GM04504 (cell line): Measurements from ENCODE around the gene ZER1.

Experiments
- DNase-seq: peaks from one replicate; pipeline ENCODE4 v3.0.0-alpha.2; 2012; ENCODE audit warnings: low read depth

Gene ZER1

DNA sequence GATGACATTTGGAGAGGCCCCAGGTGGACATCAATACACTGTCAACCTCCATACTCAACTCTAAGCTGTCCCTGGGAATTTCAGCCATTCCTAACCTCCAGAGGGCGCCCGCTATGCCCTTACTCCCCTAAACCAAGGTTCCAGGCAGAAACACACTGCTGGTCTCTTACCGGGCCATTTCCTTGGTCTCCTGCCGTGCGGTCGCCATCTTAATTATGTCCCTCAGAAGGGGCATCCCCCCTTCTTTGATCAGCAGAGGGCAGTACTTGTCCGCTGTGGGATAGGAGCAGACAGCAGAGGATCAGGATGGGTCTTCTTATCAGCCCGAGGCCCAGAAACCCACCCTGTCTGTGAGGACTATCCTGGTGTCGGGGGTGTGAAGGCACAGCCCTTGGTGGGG lies 38.5 kb downstream of the ZER1 start:
- peak; percentile 45 for DNase-seq

DNA sequence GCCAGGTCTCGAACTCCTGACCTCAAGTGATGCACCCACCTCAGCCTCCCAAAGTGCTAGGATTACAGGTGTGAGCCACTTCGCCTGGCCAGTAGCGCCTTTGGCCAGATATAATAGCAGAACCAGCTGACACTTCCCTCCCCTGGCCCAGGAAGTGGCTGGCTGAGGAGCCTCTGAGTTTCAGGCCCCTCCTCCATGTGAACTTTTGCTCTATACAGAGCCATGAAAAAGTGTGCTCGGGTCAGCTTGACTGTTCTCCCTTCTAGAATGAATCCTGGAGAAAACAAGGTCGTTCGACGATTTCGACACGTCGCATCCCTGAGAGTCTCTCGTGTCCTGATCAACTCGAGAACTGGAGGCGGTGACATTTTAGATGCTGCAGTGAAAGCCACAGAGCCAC lies 39.2 kb downstream of the ZER1 start:
- no peak for DNase-seq

DNA sequence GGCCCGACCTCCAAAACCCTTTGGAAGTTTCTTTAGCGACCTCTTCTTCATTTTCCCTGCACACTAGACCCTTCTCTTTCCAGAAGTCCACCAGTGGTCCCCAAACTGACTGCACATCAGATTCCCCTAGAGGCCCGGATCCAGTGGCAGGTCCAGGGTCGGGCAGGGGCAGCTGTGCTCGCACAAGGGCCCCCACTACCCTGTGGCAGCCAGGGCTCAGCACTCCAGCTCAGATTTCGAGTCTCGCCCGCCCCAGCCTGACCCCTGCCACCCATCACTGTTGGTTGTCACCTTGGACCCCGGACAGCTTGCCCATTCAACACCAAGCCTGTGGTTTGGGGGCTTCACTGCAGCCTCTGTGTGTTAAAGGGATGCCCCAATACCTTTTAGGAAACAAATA lies 40.0 kb downstream of the ZER1 start:
- no peak for DNase-seq

GRCh38 chr9:128731093-128731492 lies 40.6 kb downstream of the ZER1 start:
- no peak for DNase-seq

DNA sequence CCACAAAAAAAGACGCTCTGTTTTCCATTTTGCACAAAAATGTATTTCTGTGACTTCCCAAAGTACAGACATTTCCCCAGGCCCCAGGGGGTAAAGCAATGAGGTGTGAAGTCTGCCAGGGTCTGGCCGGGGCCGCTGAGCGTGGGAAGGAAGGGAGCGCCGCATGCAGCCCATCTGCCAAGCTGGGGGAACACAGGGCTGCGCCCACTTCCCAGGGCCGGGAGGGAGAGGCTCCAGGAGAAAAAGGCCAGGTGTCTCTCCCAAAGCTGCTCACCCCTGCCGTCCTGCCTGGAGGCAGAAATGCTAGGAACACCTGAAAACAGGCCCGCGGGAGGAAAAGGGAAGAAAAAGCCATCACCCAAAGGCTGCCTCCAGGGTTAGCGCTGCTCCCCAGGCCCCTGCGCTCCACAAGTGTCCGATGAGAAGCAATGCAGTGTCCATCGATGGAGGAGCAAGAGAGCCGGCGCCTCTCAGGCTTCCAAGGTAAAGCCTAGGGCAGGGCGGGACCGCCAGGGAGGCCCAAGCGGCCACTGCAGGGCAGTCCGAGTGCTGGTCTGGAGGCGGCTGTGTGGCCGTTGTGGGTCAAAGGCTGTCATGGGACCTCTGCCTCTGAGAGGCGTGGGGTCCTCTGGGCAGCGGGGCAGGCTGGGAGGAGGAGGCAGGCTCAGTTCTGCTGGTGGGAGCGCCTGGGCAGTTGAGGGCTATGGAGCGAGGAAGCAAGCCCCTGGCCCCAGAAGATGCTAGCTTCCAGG lies 41.8 kb downstream of the ZER1 start:
- DNase-seq: no peak

DNA sequence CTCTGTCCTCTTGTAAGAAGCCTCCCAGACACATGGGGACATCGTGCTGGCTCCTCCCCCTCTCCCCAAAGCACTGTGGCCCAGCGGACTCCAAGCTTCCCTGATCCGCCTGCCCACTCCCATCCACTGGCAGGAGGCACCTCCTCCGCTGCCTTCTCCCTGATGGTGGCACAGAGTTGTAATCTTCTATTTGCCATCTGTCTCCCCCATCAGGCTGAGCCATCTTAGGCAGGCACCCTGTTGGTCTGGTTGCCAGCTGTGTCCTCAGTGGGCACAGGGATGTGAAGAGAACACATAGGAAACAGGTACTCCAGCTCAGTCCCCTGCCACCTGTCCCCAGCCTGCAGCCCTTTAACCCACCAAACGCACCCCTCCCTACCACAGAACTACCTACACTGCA lies 42.4 kb downstream of the ZER1 start:
- DNase-seq: no peak

GRCh38 chr9:128728298-128728697 lies 43.4 kb downstream of the ZER1 start:
- DNase-seq: no peak

GRCh38 chr9:128727640-128728248 lies 44.0 kb downstream of the ZER1 start:
- DNase-seq: no peak

GRCh38 chr9:128724744-128725211 lies 46.9 kb downstream of the ZER1 start:
- peak; percentile 71 for DNase-seq

- DNase-seq: peak; percentile 77
Measured at GRCh38 chr9:128723866-128724743, 47.6 kb downstream of the ZER1 start, which contains the start of gene ZDHHC12. Gene ZDHHC12, minus strand, starts transcription at chr9:128724127. Its CDS starts 34 bp downstream, at chr9:128724093.

- no peak for DNase-seq
Measured at GRCh38 chr9:128723352-128723865, 48.3 kb downstream of the ZER1 start.

DNA sequence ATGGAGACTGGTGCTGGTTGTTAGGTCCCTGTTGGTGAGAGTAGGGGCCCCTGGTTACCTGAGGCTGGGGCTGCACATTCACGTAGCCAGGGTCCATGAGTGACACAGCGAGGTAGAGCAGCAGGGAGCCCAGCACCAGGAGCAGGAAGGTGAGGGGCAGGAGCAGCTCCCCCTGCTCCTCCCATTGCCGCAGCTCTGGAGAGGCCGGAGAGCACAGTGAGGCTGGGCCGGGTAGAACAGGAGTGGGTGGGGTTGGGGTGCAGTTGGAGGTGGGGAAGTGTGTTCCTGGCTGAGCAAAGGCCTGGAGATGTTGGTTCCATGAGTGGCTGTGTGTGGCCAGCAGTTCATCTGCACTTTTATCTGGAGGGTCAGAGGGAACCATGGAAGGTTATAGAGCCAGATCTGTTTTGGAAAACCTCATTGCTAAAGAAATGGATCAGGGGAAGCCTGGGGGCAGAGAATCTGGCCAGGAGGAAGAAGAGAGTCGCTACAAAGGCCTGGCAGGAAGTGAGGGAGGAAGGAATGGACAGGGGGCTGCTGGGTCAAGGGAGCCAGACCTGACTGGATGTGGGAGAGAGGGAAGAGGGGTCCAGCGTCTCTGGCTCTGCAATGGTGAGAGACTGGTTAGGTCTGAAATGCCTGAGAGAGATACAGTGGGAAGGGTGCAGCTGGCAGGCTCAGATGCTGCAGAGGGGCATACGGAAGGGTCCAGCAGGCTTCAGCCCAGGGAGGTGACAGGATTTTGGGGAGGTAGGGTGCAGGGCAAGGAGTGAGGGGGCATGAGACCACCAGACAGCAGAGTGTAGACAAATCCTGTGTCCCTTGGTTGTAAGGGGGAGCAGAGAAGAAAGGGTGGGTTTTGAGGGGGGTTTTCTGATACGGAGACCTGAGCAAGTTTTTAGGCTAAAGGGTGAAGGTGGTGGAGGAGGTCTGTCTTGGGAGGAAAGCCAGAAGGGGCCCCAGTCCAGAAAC lies 49.1 kb downstream of the ZER1 start:
- DNase-seq: no peak

- DNase-seq: no peak
Measured at GRCh38 chr9:128721487-128722010, 50.2 kb downstream of the ZER1 start.

- DNase-seq: no peak
Measured at GRCh38 chr9:128720841-128721486, 50.8 kb downstream of the ZER1 start.

DNA sequence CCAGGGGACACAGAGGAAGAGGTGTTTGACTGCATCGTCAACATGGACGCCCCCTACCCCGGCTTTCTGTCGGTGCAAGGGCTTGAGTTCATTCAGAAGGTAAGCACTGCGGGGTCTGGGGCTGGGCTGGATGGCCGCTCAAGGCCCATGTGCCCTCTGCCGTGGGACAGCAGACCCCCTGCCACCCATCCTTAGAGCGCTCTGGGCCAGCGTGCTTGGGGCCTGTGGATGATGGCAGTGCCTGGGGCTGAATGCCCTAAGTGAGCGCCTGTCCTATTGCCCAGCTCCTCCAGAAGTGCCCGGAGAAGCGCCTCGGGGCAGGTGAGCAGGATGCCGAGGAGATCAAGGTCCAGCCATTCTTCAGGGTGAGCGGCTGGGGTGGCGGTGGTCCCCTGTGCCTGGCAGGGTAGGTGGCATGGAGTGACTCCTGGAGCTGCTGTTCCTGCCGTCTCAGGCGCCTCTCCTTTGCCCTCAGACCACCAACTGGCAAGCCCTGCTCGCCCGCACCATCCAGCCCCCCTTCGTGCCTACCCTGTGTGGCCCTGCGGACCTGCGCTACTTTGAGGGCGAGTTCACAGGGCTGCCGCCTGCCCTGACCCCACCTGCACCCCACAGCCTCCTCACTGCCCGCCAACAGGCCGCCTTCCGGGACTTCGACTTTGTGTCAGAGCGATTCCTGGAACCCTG lies 51.7 kb downstream of the ZER1 start:
- no peak for DNase-seq

- DNase-seq: no peak
Measured at GRCh38 chr9:128718475-128718874, 53.3 kb downstream of the ZER1 start.

- DNase-seq: no peak
Measured at GRCh38 chr9:128718047-128718446, 53.7 kb downstream of the ZER1 start.

DNA sequence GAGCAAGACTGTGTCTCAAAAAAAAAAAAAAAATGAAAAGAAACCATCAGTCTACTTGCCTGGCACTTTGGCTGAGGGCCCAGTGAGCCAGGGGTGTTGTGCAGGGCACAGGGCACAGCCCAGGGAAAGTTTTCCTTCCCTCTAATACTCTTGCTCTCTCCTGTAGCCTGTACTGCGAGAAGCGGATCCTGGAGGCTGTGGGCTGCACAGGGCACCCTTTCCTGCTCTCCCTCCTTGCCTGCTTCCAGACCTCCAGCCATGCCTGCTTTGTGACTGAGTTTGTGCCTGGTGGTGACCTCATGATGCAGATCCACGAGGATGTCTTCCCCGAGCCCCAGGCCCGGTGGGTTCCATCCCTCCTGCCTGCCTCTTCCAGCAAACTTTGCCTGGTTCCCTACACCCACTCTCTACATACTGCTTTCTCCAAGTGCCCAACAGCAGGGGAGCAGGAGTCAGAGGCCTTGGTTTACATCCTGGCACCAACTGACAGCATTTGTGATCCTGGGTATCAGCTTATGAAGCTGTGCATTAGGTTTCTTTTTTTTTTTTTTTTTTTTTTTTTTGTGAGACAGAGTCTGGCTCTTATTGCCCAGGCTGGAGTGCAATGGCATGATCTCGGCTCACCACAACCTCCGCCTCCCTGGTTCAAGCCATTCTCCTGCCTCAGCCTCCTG lies 55.0 kb downstream of the ZER1 start:
- DNase-seq: no peak

GRCh38 chr9:128715436-128715750 lies 56.3 kb downstream of the ZER1 start:
- DNase-seq: no peak
